ENCODE results near the gene KCTD16. TPM values are rescaled to one million over a fixed set of nuclear protein-coding genes. Genes with fewer than 3 reads are reported as not detected.

Gene KCTD16
- total RNA-seq, 6 experiments from 2014 or later, result under 0.01 to 0.02 (median 0.02) TPM; not detected in 3

DNA sequence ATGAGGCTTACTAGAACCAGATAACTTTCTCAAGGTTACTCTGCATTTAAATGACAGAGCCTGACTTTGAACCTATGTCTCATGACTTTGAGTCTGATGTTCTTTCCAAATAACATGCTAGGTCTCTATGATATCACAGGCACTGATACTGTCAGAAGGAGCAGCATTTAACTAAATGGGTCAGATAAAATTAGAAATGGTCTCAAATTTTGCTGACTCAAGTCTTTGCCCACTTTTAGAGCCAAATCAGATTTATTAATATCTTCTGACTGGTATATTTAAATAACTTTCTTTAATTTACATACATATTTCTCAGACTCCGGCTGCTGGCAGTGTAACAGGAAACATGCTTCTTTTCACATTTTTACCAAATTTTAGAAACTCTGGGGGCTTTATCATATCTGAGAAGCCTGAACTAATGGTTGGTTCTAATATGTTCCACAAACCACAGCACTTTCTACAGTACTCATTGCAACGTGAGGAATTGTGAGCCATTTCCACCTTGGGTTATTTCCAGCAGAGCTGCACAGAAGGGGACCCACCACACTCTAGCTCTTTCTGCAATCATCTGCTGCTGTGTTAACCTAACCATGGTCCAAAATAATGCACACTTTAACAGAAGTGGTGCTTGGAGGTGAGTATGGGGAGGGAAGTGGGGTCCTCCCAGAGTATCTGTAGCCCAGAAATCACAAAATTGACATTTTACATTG, 79.2 kb downstream of the KCTD16 start:
- Histone ChIP-seq H3K36me3 (no peaks in the 10 kb centered on the region), H3K27me3 (no peaks in the 10 kb centered on the region), H3K4me3 (no peak overlapping the region), H3K27ac (no peak overlapping the region), H3K4me1 (no peaks in the 10 kb centered on the region), H3K9me3 (peaks cover 0 to under 1% (median 0%) of the 10 kb centered on the region in 4 donors)
- 57% methylated on average over 2 of the region's 2 CpGs for WGBS (ENCODE audit: insufficient coverage, low coverage, low lambda C conversion rate, missing lambda C conversion rate)
- intact Hi-C loops (cut with DNase I), result no loop called here
- ATAC-seq (no peak), DNase-seq (no peak)
- TF ChIP-seq POLR2A (IDR thresholded peaks at IDR 0.05), result no peak
- TF ChIP-seq, protein P1, sequence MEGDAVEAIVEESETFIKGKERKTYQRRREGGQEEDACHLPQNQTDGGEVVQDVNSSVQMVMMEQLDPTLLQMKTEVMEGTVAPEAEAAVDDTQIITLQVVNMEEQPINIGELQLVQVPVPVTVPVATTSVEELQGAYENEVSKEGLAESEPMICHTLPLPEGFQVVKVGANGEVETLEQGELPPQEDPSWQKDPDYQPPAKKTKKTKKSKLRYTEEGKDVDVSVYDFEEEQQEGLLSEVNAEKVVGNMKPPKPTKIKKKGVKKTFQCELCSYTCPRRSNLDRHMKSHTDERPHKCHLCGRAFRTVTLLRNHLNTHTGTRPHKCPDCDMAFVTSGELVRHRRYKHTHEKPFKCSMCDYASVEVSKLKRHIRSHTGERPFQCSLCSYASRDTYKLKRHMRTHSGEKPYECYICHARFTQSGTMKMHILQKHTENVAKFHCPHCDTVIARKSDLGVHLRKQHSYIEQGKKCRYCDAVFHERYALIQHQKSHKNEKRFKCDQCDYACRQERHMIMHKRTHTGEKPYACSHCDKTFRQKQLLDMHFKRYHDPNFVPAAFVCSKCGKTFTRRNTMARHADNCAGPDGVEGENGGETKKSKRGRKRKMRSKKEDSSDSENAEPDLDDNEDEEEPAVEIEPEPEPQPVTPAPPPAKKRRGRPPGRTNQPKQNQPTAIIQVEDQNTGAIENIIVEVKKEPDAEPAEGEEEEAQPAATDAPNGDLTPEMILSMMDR (IDR thresholded peaks at IDR 0.05), result no peak

DNA sequence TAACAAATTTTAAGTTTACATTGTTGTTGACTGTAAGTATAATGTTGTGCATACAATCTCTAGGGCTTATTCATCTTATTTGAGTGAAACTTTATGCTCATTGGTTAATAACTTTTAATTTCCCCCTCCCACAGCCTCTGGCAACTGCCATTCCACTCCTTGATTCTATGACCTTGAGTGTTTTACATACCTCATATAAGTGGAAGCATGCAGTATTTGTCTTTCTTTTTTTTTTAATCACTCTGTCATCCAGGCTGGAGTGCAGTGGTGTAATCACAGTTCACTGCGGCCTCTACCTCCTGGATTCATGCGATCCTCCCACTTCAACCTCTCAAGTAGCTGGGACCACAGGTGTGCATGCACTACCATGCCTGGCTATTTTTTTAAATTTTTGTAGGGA, 83.9 kb downstream of the KCTD16 start:
- no peak for TF ChIP-seq POLR2A (IDR thresholded peaks at IDR 0.05)
- TF ChIP-seq, protein P1 (IDR thresholded peaks at IDR 0.05), result no peak
- 84% methylated on average over 2 of the region's 2 CpGs for WGBS (ENCODE audit: insufficient coverage, low coverage, low lambda C conversion rate, missing lambda C conversion rate)

DNA sequence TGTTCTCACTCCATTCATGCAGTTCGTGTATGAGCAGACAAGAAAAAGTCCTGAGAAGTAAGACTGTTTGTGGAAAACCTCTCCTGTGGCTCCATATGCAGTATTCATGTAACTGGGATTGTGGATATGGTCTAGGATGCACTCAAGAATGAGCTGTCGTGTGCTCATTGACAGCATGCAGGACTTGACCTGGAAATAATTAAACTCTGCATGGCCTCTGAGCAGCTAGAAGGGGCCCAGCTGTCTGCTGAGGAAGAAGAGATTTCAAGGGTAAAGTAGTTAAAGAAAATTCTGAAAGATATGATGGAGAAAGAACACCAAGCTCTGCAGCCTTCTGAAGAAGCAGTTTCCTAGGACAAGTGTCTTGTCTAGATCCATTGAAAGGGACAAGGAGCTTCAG, 89.4 kb downstream of the KCTD16 start:
- no peaks in the 10 kb centered on the region for H3K4me1 ChIP-seq
- H3K9me3 ChIP-seq, result no peaks in the 10 kb centered on the region
- H3K4me3 ChIP-seq, result no peak overlapping the region
- H3K36me3 ChIP-seq, result no peaks in the 10 kb centered on the region
- TF ChIP-seq, protein P1 (IDR thresholded peaks at IDR 0.05), result no peak
- TF ChIP-seq POLR2A (IDR thresholded peaks at IDR 0.05), result no peak
- no peak for ATAC-seq
- no peaks in the 10 kb centered on the region for H3K27me3 ChIP-seq
- WGBS (ENCODE audit: insufficient coverage, low coverage, low lambda C conversion rate, missing lambda C conversion rate), result 26% methylated on average over 2 of the region's 2 CpGs
- intact Hi-C loops (cut with DNase I), result no loop called here
- H3K27ac ChIP-seq, result no peak overlapping the region
- DNase-seq, result no peak

More for the DNA sequence above, 83.9 kb downstream of the KCTD16 start:
- peaks cover 0 to 3% (median 0%) of the 10 kb centered on the region in 4 donors for H3K9me3 ChIP-seq
- no peaks in the 10 kb centered on the region for H3K4me1 ChIP-seq
- H3K4me3 ChIP-seq, result no peak overlapping the region
- DNase-seq, result no peak
- no peaks in the 10 kb centered on the region for H3K27me3 ChIP-seq
- no peak for ATAC-seq
- H3K27ac ChIP-seq, result no peak overlapping the region
- H3K36me3 ChIP-seq, result no peaks in the 10 kb centered on the region
- intact Hi-C loops (cut with DNase I), result no loop called here

DNA sequence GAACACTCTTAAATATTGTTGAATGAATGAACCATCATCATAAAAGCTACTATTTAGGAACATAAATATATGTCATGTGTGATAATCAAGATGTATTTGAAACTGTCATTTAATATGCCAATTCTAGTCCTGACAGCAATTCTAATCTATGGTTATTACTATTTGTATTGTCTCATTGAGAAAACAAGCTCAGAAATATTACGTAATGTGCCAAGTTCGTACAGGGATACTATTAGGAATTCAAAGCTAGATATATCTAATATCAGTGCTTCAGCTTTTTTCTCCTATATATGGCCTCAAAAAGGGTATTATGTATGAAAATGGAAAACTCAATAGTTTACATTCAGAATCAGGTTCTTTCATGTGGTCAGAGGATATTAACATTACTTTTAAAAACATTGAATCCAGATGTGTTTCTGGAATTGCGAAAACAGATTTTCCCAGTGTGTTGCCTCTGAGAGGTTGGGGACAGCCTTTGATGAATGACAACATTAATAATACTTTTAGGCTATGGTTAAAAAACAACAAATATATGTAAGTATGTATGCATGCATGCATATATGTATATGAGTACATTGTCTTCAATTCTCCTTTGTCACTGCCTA, 95.1 kb downstream of the KCTD16 start:
- intact Hi-C loops (cut with DNase I), result no loop called here
- 64% methylated on average over 3 of the region's 3 CpGs for WGBS (ENCODE audit: insufficient coverage, low coverage, low lambda C conversion rate, missing lambda C conversion rate)

More for the DNA sequence above, 95.1 kb downstream of the KCTD16 start:
- Histone ChIP-seq H3K27me3 (no peaks in the 10 kb centered on the region), H3K27ac (no peak overlapping the region), H3K4me1 (no peaks in the 10 kb centered on the region), H3K4me3 (no peak overlapping the region), H3K36me3 (no peaks in the 10 kb centered on the region), H3K9me3 (no peaks in the 10 kb centered on the region)
- no peak for TF ChIP-seq POLR2A (IDR thresholded peaks at IDR 0.05)
- TF ChIP-seq, protein P1 (IDR thresholded peaks at IDR 0.05), result no peak
- ATAC-seq (no peak), DNase-seq (no peak)

All from right lobe of liver (tissue), 6 donors.